HG03097 (cell line): ENCODE results near the gene SLC34A3.
"Not testable (repeated sequence)": the region's sequence is repeated elsewhere in the genome, so short reads cannot be mapped to it uniquely, and the experiment has no call there.

Source experiments
- ATAC-seq: cut with Tn5 transposase; IDR thresholded peaks from one replicate; pipeline ENCODE4 v1.9.1; 2021; ENCODE audit not compliant: unreplicated experiment, low FRiP score

The SLC34A3 gene

DNA sequence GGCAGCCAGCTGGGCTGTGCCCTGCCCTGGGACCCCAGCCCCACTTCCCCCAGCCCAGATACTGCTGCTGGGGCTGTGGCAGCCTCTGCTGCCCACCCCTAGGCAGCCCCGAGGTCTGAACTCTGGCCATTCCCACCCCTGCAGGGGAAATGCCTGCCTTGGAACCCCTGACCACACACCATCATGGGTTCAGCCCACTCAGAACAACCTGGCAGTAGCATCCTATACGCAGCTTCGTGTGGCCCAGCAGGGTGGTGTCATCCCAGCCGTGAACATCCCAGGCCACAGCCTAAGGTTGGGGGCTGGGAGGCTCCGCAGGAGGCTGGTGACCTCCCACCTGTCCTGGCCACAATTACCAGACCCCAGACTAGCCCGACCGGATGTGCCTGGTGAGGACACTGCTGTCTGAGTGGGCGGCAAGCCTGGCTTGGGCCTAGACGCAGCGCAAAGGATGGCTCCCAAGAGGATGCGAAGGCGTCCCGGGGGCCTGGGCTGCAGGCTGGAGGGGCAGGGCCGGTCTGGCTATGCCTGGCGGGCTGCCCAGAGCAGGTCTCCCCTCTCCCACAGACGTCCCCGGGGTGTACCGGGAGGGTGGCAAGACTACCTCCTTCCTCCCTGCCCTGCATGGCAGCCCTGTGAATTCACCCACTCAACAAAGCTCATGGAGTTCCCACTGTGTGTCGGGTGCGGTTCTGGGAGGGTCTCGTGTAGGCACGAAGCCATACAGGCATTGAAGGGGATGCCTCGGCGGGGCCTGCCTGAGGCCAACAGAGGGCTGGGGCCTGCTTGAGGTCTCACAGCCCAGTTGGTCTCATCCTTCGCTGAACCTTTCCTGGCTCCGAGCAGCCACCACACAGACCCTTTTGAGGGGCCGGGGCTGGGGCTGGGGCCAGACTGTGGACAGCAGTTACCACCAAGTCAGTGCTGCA is 1.5 kb upstream of the SLC34A3 start:
- no peak for ATAC-seq

DNA sequence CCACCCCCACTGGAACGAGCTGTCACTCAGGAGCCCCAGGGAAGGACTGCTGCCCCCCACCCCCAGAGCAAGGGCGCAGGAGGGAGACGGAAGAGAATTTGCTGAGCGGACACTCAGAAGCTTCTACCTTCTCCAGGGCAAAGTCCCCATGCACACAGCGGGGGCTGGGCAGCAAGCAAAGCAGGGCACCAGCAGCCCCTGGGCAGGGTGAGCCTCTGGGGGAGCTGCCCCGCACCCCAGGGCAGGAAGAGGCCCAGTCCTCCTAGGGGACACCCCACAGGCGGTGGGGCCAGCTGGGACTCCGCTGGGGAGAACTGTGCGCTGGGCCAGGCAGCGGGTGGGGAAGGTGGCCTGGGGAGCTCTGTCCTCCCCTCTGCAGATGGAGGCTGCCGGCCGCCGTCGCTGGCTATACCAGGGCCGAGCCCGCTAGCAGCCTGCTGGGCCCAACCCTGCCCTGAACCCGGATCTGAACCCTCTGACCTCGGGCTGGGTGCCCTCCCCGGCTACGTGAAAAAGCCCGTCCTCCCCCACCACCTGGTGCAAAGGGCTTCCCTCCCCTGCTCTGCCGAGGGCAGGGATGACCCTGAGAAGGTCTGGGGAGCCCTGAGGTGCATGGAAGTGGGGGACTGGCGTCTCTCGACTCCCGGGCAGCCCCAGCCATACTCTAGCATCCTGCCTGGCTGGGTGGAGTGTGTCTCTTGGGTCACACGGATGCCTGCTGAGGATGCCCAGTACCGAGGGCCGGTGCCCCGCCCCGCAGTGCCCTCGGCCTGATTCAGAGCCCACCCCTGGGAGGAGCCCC is 597 bp upstream of the SLC34A3 start:
- ATAC-seq: no peak

DNA sequence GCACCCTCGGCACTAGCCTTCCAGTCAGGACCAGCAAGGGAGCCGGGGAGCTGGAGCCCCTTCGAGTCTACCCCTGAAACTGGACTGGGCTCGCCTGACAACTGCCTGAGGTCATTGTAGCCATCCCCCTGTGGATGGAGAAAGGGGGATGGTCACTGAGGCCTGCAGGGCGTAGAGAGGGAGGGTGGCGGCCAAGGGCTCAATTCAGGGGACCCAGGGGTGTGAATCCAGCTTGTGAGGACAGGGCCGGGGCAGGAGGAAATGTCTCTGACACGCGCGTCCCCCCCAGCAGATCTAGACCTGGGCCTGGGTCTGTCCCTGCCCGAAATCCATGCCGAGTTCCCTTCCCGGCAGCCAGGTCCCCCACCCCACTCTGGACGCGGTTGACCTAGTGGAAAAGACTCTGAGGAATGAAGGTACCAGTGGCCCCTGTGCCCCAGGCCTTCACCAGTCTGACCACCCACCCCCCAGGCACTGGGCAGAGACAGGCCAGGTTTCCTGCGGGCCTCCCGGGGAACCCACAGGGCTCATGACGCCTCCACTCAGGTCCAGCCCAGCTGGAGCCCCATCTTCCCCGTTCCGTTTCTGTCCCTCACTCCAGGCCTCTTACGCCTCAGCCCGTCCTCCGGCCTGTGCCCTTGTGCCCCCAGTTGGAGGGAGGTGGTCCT is 805 bp downstream of the SLC34A3 start:
- no peak for ATAC-seq

DNA sequence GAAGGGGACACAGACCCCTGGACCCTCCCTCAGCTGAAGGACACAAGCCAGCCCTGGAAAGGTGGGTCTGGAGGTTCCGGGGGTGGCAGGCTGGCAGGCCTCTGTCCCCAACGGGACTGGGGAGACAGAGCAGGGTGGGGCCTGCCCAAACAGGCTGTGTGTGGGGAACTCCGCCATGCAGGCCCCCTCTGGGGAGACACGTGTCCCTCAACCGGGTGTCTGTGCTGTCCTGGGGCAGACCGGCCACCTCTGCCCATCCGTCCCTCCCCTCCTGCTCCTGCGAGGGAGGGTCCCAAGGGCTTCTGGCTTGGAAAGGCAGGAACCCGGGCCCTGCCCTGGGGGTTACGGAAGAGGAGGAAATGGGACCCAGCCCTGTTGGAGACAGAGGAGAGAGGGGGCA is 1.4 kb downstream of the SLC34A3 start:
- ATAC-seq: no peak

DNA sequence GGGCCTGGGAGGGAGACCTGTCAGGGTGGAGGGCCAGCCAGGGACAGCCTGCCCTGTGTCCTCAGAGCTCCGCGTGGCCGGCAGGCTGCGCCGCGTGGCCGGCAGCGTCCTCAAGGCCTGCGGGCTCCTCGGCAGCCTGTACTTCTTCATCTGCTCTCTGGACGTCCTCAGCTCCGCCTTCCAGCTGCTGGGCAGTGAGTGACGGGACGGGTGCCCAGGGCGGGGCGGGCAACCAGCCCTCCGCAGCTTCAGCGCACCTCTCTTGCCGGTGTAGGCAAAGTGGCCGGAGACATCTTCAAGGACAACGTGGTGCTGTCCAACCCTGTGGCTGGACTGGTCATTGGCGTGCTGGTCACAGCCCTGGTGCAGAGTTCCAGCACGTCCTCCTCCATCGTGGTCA is 1.8 kb downstream of the SLC34A3 start:
- ATAC-seq: no peak

DNA sequence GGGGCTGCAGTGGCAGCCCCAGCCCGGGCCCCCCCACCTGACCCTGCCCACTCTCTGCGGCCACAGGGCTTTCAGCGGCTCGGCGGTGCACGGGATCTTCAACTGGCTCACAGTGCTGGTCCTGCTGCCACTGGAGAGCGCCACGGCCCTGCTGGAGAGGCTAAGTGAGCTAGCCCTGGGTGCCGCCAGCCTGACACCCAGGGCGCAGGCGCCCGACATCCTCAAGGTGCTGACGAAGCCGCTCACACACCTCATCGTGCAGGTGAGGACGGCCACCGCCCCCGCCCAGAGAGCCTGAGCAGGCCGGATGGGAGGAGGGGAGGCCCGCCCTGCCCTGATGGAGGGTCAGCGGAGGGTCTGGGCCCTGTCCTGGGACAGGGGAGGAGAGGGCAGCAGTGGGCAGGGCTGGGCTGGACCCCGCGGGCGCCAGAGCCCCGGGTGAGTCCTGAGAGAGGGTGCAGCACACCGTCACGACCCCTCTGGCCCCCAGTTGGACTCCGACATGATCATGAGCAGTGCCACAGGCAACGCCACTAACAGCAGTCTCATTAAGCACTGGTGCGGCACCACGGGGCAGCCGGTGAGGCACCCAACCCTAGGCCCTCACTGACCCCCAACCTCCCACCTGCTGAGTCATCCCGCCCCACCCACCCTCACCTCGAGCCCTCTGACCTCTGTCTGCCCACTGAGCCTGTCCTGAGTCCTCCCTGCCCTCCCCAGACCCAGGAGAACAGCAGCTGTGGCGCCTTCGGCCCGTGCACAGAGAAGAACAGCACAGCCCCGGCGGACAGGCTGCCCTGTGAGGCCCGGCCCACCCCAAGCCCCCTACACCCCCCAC is 2.7 kb downstream of the SLC34A3 start:
- no peak for ATAC-seq

DNA sequence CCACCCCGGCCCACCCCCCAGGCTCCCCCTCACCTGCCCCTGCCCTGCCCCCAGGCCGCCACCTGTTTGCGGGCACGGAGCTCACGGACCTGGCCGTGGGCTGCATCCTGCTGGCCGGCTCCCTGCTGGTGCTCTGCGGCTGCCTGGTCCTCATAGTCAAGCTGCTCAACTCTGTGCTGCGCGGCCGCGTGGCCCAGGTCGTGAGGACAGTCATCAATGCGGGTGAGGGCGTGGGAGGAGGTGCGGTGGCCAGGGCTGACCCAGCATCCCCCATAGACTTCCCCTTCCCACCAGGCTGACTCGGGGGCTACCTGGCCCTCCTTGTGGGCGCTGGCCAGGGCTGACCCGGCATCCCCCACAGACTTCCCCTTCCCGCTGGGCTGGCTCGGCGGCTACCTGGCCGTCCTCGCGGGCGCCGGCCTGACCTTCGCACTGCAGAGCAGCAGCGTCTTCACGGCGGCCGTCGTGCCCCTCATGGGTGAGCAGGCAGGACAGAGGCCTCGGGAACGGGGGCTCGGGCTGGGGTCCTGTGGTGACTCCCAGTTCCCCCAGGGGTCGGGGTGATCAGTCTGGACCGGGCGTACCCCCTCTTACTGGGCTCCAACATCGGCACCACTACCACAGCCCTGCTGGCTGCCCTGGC is 3.5 kb downstream of the SLC34A3 start:
- no peak for ATAC-seq

DNA sequence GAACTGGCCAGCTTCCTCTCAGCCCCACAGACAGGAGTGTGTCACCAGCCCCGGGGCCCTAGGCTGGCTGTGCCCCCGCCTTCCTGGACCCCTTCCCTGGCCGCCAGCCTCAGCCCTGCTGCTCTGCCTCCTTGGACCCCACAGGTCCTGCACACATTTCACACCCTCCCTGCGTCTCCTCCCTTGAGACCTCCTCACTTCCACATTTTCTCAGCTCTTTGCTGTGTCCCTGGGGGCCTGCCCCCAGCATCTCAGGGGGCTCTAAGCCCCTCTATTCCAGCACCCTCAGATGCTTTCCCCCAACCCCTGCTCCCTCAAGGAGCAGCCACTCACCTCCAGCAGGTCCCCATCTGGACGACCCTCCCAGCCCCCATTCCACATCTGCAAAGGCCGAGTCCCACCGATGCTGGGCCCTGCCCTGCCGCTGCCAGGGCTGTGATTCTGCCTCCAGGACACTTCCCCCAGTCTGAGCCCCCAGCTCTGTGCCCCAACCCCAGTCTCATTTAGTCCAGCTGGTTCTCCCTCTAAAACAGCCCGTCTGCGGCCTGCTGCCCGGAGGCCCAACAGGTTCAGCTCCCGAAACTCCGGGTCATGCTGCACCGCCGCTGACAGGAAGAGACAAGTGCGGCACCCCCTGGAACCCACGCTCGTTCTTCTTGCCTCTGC is 4.2 kb downstream of the SLC34A3 start:
- no peak for ATAC-seq

DNA sequence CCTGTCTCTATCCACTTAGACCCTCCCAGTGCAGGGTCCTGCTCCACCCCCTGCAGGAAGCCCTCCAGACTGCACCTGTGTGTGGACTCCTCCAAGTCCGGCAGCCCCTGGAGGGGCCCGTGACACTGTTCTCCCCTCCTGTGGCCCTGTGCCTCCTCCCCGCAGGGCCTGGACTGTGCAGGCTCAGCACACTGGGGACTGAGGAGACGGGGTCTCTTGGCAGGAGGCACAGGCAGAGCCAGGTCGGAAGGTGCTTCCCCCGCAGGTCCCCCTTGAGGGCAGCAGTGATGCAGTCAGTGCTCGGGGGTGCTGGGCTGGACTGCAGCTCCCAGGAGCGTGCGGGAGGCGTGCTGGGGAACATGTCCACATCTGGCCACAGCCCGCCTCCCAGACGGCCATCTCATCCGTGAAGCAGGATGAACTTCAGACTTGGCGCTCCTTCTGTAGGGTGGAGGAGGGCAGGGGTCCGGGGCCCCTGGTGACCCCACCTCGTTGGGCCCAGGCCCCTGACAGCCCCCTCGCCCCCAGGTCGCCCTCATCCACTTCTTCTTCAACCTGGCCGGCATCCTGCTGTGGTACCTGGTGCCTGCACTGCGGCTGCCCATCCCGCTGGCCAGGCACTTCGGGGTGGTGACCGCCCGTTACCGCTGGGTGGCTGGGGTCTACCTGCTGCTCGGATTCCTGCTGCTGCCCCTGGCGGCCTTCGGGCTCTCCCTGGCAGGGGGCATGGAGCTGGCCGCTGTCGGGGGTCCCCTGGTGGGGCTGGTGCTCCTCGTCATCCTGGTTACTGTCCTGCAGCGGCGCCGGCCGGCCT is 4.9 kb downstream of the SLC34A3 start:
- no peak for ATAC-seq

DNA sequence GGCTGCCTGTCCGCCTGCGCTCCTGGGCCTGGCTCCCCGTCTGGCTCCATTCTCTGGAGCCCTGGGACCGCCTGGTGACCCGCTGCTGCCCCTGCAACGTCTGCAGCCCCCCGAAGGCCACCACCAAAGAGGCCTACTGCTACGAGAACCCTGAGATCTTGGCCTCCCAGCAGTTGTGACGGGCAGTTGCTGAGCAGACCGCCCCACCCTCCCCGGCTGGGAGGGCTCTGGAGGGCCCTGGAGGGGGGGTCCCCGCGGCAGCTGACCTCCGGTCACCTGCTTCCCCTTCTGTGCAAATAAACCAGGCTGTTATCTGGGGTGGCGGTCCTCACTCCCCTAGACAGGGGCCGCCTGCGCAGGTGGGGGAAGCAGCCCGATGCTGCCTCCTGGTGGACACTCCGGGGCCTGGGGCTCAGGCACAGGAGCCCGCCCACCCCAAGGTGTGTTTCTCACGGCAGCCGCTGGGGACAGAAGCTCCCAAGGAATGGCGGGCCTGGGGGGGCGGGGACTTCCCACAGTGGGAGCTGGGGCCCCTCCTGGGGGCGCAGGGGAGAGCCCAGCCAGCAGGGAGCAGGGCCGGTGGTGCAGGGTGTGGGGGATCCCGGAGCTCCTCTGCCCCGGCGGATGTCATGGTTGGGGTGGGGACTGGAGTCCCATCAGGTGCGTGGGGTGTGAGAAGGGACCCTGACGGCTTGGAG is 5.7 kb downstream of the SLC34A3 start:
- ATAC-seq: no peak

DNA sequence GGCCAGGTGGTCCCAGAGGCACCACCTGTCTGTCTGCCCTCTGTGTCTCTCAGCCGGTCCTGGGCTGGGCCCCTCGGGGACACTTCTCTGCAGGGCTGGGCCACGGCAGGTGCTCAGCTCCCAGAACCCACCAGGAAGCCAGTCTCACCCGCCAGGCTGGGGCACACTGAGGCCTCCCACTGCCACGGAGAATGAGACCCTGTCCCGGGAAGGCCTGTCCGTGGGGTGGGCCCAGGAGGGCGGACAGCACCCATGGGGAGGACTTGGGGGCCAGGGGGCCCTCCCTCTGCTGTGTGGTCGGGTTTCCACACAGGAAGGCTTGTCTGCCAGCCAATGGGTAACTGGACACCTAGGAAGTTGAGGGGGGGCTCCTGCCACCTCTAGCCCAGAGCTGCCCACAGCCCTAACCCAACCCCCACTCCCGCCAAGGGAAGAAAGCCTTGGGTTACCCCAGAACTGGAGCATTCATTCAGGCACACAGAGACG is 6.3 kb downstream of the SLC34A3 start:
- ATAC-seq: no peak

DNA sequence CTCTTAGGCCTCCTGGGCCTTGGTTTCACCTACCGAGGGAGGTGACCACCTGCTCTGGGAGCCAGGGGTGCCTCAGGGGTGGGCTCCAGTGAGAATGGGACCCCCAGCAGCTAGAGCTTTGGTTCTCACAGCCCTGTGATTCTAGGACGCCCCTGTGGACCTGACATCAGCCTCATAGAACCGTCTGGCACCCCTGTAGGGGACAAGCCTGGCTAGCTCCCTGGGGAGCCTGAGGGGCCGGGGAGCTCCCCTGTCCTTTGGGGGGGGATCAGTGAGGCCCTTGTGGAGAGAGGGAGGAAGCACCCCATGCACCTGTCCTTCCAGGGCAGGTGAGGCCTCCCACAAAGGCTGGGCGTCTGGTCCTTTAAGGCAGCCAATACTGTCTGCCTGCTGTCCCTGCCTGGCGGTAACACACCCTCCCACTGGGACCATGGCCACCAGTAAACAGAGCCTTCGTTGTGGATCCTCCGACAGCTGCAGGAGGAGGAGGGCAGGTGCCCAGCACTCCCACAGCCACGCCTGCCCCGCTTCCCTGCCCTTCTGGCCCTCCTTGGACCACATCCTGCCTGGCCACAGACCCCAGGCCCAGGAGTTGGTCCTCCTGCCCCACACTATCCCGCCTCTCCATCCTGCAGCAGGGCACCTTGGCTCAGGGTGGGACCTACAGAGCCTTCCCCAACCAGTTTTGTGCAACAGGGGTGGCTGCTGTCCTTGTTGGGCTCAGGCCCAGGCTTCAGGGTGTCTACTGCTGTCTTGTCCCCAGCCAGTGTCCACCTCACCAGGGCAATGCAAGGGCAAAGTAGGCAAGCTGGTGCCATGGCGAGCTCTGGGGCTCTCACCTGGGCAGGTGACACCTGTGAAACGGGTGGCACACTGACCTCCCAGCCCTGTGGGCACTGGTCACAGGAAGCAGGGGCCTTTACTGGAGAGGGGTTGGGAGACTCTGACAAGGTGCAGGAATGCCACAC is 7.3 kb downstream of the SLC34A3 start:
- ATAC-seq: no peak

DNA sequence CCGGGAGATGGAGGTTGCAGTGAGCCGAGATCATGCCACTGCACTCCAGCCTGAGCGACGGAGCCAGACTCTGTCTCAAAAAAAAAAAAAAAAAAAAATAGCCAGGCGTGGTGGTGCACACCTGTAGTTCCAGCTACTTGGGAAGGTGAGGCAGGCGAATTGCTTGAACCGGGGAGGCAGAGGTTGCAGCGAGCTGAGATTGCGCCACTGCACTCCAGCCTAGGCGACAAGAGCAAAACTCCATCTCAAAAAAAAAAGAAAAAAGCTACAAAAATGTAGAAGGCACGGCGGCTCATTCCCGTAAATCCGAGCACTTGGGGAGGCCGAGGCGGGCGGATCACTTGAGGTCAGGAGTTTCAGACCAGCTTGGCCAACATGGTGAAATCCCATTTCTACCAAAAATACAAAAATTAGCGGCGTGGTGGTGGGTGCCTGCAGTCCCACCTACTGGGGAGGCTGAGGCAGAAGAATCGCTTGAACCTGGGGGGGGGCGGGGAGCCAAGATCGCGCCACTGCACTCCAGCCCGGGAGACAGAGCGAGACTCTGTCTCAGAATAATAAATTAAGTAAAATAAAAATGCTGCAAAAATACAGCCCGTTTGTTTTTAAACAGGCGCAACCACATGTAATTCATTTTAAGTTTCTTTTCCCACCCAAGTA is 9.0 kb downstream of the SLC34A3 start:
- not testable (repeated sequence) for ATAC-seq

DNA sequence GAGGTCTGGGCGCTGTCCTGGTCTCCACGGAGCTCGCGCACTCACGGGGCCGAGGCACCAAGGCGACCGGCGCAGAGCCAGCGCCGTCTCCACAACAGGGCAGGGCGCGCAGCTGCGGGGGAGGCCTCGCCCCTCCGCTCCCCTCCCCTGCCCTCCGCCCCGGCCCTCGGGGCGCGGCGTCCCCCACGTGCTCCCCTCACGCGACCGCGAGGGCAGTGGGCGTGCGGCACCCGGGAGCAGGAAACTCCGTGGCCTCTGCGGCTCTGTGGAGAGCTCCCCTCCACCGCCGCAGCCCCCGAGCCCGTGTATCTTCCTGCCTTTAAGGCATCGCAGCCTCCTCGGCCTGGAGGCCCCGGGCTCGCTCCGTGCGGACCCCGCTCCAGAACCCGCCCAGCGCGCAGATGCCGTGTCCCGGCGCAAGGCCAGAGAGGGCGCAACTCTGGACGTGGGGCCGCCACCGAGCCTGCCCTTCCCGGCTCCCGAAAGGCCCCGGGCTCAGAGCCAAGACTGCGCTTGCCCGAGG is 9.7 kb downstream of the SLC34A3 start:
- peak; percentile 28 for ATAC-seq

DNA sequence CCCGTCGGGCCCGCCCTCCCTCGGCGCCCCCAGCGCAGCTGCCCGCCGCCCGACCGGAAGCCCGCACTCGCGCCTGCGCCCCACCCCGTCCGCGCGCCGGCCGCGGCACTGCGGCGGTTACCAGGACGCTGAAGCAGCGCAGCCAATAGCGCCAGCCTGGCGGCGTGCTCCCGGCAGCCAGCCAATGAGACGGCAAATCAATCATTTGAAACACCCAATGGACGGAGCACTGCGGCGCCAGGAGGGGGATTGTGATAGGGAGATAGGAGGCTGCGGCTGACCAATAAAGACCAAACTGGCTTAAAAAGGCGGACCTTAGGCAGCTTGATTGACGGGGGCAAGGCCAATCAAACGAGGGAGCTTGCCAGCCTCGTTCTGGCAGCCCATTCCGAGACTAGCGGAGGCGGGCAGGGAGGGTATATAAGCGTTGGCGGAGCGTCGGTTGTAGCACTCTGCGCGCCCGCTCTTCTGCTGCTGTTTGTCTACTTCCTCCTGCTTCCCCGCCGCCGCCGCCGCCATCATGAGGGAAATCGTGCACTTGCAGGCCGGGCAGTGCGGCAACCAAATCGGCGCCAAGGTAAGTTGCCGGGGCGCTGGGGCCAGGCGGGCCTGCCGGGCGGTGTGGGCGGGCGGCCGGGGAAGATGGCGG is 10.3 kb downstream of the SLC34A3 start, which contains the start of gene TUBB4B:
Gene TUBB4B (plus strand): TSS at position 447 of the 649 bp plus-strand sequence. CDS start 74 bp downstream, at position 521.
- peak; percentile 71 for ATAC-seq
